ENCODE data around the gene MICU1.

DNA sequence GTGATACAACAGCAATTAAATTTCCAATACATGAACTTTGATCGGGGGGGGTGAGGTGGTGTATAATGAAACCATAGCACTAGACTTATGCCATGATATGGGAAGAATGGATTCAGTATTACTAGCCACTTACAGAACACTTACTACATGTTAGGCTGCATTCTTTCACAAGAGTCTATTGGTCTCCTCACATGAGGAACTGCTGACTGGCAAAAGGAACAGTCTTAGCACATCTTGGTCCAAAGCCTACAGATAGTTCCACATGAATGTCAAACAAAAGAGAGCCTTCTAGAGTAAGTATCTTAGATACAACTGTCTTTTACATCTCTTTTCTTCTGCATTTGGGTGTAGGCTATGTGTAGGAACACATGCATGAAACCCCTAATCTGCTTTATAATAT lies 155.2 kb downstream of the MICU1 start:
- TF ChIP-seq, protein P1, sequence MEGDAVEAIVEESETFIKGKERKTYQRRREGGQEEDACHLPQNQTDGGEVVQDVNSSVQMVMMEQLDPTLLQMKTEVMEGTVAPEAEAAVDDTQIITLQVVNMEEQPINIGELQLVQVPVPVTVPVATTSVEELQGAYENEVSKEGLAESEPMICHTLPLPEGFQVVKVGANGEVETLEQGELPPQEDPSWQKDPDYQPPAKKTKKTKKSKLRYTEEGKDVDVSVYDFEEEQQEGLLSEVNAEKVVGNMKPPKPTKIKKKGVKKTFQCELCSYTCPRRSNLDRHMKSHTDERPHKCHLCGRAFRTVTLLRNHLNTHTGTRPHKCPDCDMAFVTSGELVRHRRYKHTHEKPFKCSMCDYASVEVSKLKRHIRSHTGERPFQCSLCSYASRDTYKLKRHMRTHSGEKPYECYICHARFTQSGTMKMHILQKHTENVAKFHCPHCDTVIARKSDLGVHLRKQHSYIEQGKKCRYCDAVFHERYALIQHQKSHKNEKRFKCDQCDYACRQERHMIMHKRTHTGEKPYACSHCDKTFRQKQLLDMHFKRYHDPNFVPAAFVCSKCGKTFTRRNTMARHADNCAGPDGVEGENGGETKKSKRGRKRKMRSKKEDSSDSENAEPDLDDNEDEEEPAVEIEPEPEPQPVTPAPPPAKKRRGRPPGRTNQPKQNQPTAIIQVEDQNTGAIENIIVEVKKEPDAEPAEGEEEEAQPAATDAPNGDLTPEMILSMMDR (conservative IDR thresholded peaks at IDR 0.05; ENCODE audit: low read length): no peak
- no peak for TF ChIP-seq EZH2phosphoT487 (IDR thresholded peaks at IDR 0.05; ENCODE audit: borderline replicate concordance, low read depth, low read length)

Data from OCI-LY7 (cell line).